ENCODE measurements around the gene FAAP20. TPM values are rescaled to one million over a fixed set of nuclear protein-coding genes. Genes with fewer than 3 reads are reported as not detected.

The FAAP20 gene
- total RNA-seq, 2 donors from 2014 or later: 18.5 to 24.3 TPM

DNA sequence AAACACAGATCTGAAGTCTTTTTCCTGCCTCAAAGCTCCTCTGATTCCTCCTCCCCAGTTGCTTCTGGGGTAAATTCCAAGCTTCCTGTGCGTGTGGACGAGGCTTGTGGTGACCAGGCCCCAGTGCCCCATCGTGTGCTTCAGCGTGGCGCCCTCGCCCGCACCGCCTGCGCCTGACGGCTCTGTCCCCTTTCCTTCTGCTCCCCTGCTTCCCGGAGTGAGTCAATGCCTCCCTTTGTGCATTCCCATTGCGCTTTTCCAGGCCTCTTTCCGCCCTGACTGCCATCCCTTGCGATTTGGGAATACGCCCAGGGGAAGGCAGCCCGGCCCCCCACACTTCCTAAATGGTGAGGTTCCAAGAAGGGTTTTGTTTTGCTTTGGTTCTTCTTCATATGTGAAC, 36.3 kb downstream of the FAAP20 start:
- H3K27ac ChIP-seq: no peak overlapping the region
- TF ChIP-seq, protein P1, sequence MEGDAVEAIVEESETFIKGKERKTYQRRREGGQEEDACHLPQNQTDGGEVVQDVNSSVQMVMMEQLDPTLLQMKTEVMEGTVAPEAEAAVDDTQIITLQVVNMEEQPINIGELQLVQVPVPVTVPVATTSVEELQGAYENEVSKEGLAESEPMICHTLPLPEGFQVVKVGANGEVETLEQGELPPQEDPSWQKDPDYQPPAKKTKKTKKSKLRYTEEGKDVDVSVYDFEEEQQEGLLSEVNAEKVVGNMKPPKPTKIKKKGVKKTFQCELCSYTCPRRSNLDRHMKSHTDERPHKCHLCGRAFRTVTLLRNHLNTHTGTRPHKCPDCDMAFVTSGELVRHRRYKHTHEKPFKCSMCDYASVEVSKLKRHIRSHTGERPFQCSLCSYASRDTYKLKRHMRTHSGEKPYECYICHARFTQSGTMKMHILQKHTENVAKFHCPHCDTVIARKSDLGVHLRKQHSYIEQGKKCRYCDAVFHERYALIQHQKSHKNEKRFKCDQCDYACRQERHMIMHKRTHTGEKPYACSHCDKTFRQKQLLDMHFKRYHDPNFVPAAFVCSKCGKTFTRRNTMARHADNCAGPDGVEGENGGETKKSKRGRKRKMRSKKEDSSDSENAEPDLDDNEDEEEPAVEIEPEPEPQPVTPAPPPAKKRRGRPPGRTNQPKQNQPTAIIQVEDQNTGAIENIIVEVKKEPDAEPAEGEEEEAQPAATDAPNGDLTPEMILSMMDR (IDR thresholded peaks at IDR 0.05): no peak
- H3K9me3 ChIP-seq: no peaks in the 10 kb centered on the region
- no peaks in the 10 kb centered on the region for H3K4me1 ChIP-seq
- no peak for DNase-seq (ENCODE audit: low spot score)
- no peaks in the 10 kb centered on the region for H3K27me3 ChIP-seq
- H3K36me3 ChIP-seq: no peaks in the 10 kb centered on the region
- no peak overlapping the region for H3K4me3 ChIP-seq

DNA sequence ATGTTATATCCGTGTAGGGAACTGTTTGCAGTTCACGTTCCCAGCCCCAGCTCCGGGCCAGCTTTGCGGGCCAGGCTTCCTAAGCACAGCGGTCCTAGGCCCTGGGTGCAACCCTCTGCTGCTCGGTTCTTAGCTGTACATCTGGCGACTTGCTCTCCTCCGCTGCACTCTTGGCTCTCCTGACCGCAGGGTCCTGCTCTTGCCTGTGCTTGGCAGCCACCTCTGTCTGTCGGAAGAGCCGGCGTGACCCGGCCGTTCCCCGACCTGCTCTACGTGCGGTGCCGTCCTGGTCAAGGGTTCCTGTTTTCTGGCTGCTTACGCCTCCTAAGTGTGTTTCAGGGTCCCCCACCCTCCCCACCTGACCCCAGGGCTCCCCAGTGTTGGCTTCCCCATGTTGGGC, 36.7 kb downstream of the FAAP20 start:
- no peak for DNase-seq (ENCODE audit: low spot score)
- H3K4me3 ChIP-seq: no peak overlapping the region
- no peak overlapping the region for H3K27ac ChIP-seq
- no peaks in the 10 kb centered on the region for H3K36me3 ChIP-seq
- H3K4me1 ChIP-seq: no peaks in the 10 kb centered on the region
- H3K9me3 ChIP-seq: no peaks in the 10 kb centered on the region
- TF ChIP-seq, protein P1 (IDR thresholded peaks at IDR 0.05): no peak
- no peaks in the 10 kb centered on the region for H3K27me3 ChIP-seq

DNA sequence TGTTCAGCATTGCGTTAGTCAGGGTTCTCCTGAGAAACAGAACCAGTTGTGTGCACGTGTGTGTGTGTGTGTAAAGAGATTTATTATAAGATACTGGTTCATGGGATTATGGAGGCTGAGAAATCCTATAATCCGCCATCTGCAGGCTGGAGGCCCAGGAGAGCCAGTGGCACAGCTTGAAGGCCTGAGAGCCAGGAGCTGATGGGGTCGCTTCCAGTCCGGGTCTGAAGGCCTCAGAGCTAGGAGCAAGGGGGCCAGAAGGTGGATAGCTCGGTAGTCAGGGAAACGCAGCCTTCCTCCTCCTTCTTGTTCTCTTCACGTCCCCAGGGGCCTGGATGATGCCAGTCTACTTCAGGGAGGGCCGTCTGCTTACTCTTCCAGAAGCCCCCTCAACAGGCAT, 37.7 kb downstream of the FAAP20 start:
- no peaks in the 10 kb centered on the region for H3K9me3 ChIP-seq
- no peaks in the 10 kb centered on the region for H3K4me1 ChIP-seq
- H3K36me3 ChIP-seq: no peaks in the 10 kb centered on the region
- no peak for DNase-seq (ENCODE audit: low spot score)
- no peak overlapping the region for H3K27ac ChIP-seq
- TF ChIP-seq, protein P1 (IDR thresholded peaks at IDR 0.05): no peak
- no peaks in the 10 kb centered on the region for H3K27me3 ChIP-seq
- no peak overlapping the region for H3K4me3 ChIP-seq

DNA sequence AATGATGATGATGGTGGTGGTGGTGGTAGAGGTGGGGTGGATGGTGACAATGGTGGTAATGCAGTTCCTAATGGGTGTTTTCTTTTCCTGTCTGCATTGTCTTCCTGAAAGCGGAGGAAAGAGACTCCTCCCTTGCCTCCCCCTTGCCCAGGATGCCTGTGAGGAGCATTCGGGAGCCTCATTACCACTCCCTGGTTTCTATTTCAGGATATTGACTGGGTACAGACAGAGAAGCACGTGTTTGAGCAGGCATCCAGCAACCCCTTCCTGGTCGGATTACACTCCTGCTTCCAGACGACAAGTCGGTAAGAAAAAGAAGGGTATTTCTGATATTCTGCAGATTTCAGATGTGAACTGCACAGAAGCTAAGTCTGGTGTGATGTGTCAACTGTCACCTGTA, 38.8 kb downstream of the FAAP20 start:
- no peaks in the 10 kb centered on the region for H3K27me3 ChIP-seq
- no peaks in the 10 kb centered on the region for H3K36me3 ChIP-seq
- no peak for DNase-seq (ENCODE audit: low spot score)
- H3K27ac ChIP-seq: no peak overlapping the region
- H3K4me1 ChIP-seq: no peaks in the 10 kb centered on the region
- TF ChIP-seq, protein P1 (IDR thresholded peaks at IDR 0.05): no peak
- no peak overlapping the region for H3K4me3 ChIP-seq
- no peaks in the 10 kb centered on the region for H3K9me3 ChIP-seq

DNA sequence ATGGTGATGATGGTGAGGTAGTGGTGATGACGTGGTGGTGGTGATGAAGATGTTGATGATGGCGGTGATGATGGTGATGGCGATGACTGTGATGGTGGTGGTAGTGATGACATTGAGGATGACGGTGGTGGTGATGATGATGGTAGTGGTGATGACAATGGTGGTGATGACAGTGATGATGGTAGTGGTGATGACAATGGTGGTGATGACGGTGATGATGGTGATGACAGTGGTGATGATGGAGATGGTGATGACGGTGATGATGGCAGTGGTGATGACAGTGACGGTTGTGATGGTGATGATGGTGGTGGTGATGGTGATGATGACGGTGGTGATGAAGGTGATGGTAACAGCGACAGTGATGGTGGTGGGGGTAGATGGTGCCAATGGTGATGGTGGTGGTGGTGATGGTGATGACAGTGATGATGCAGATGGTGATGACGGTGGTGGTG, 39.4 kb downstream of the FAAP20 start:
- TF ChIP-seq, protein P1 (IDR thresholded peaks at IDR 0.05): no peak
- Histone ChIP-seq H3K27me3 (no peaks in the 10 kb centered on the region), H3K27ac (no peak overlapping the region), H3K9me3 (no peaks in the 10 kb centered on the region), H3K4me3 (no peak overlapping the region), H3K4me1 (no peaks in the 10 kb centered on the region), H3K36me3 (no peaks in the 10 kb centered on the region)
- no peak for DNase-seq (ENCODE audit: low spot score)

DNA sequence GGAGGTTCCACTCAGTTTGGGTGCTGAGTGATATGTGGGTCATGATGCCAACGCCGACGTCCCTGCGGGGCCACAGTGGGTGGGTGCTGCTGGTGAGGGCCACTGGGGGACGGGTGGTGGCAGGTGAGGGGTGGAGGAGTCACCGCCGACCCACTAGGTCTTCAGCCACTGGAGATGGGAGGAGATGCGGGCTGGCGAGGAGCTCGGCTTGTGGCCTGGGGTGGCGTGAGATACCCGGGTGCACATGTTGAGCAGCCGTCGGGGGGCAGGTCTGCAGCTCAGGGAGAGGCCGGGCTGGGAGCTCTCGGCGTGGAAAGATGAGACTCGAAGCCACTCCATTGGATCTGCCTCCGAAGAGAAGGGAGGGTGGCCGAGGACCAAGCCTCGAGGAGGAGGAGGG, 40.5 kb downstream of the FAAP20 start:
- Histone ChIP-seq H3K4me3 (no peak overlapping the region), H3K27ac (no peak overlapping the region), H3K4me1 (no peaks in the 10 kb centered on the region), H3K27me3 (no peaks in the 10 kb centered on the region), H3K36me3 (no peaks in the 10 kb centered on the region), H3K9me3 (no peaks in the 10 kb centered on the region)
- DNase-seq (ENCODE audit: low spot score): no peak
- TF ChIP-seq, protein P1 (IDR thresholded peaks at IDR 0.05): no peak

All from right atrium auricular region (tissue), 2 donors.